ENCODE data around the gene PARP12. TPM values are rescaled to one million over a fixed set of nuclear protein-coding genes. Genes with fewer than 3 reads are reported as not detected.

The PARP12 gene
- polyA plus RNA-seq, 4 donors = 30.9 to 150 (median 68.1) TPM

GRCh38 chr7:140057143-140057535, 5.6 kb downstream of the PARP12 start:
- H3K27me3 ChIP-seq (ENCODE audit: control insufficient read depth in 3 of 3, insufficient read depth in 3 of 3, low read length in 3 of 3) = no peaks in the 10 kb centered on the region
- WGBS, 3 donors = 94 to 98% (median 94%) methylated on average over 3 of the region's 3 CpGs
- DNase-seq (no peak), FAIRE-seq (no peak)
- H3K9me3 ChIP-seq (ENCODE audit: control insufficient read depth in 2 of 2, insufficient read depth in 1 of 2, low read depth in 1 of 2, low read length in 1 of 2) = no peaks in the 10 kb centered on the region
- no peak overlapping the region for H3K4me3 ChIP-seq (ENCODE audit: low read depth in 1 of 3, low read length in 3 of 3)
- no peak overlapping the region for H3K27ac ChIP-seq (ENCODE audit: low read depth in 1 of 3, low read length in 2 of 3)
- H3K36me3 ChIP-seq (ENCODE audit: control insufficient read depth in 3 of 3, insufficient read depth in 2 of 3, low read depth in 1 of 3, low read length in 3 of 3) = peaks cover 5 to 17% (median 7%) of the 10 kb centered on the region in 3 donors
- peaks cover 15 to 30% (median 26%) of the 10 kb centered on the region in 3 donors for H3K4me1 ChIP-seq (ENCODE audit: control insufficient read depth in 3 of 3, insufficient read depth in 2 of 3, low read depth in 1 of 3, low read length in 2 of 3)

- Histone ChIP-seq H3K9me3 (ENCODE audit: control insufficient read depth in 2 of 2, insufficient read depth in 1 of 2, low read depth in 1 of 2, low read length in 1 of 2) (no peaks in the 10 kb centered on the region), H3K27ac (ENCODE audit: low read depth in 1 of 3, low read length in 2 of 3) (no peak overlapping the region), H3K36me3 (ENCODE audit: control insufficient read depth in 3 of 3, insufficient read depth in 2 of 3, low read depth in 1 of 3, low read length in 3 of 3) (peaks cover 7 to 20% (median 7%) of the 10 kb centered on the region in 3 donors), H3K27me3 (ENCODE audit: control insufficient read depth in 3 of 3, insufficient read depth in 3 of 3, low read length in 3 of 3) (no peaks in the 10 kb centered on the region), H3K4me3 (ENCODE audit: low read depth in 1 of 3, low read length in 3 of 3) (no peak overlapping the region), H3K4me1 (ENCODE audit: control insufficient read depth in 3 of 3, insufficient read depth in 2 of 3, low read depth in 1 of 3, low read length in 2 of 3) (peaks cover 15 to 26% (median 25%) of the 10 kb centered on the region in 3 donors)
- FAIRE-seq (no peak), DNase-seq (no peak)
- WGBS, 3 donors = 92 to 97% (median 93%) methylated on average over 5 of the region's 5 CpGs
These were observed 6.2 kb downstream of the PARP12 start for GRCh38 chr7:140056431-140057142.

- FAIRE-seq (no peak), DNase-seq (no peak)
- Histone ChIP-seq H3K27ac (ENCODE audit: low read depth in 1 of 3, low read length in 2 of 3) (no peak overlapping the region), H3K9me3 (ENCODE audit: control insufficient read depth in 2 of 2, insufficient read depth in 1 of 2, low read depth in 1 of 2, low read length in 1 of 2) (no peaks in the 10 kb centered on the region), H3K27me3 (ENCODE audit: control insufficient read depth in 3 of 3, insufficient read depth in 3 of 3, low read length in 3 of 3) (no peaks in the 10 kb centered on the region), H3K4me1 (ENCODE audit: control insufficient read depth in 3 of 3, insufficient read depth in 2 of 3, low read depth in 1 of 3, low read length in 2 of 3) (peaks cover 15 to 19% (median 17%) of the 10 kb centered on the region in 3 donors), H3K4me3 (ENCODE audit: low read depth in 1 of 3, low read length in 3 of 3) (no peak overlapping the region), H3K36me3 (ENCODE audit: control insufficient read depth in 3 of 3, insufficient read depth in 2 of 3, low read depth in 1 of 3, low read length in 3 of 3) (peaks cover 7 to 20% (median 7%) of the 10 kb centered on the region in 3 donors)
- WGBS, 3 donors = 98 to 100% (median 98%) methylated on average over 2 of the region's 2 CpGs
These were observed 6.9 kb downstream of the PARP12 start for GRCh38 chr7:140055833-140056232.

- no peak overlapping the region for H3K4me3 ChIP-seq (ENCODE audit: low read depth in 1 of 3, low read length in 3 of 3)
- H3K27ac ChIP-seq (ENCODE audit: low read depth in 1 of 3, low read length in 2 of 3) = no peak overlapping the region
- 85 to 87% (median 85%) methylated on average over 4 of the region's 4 CpGs for WGBS, 3 donors
- H3K27me3 ChIP-seq (ENCODE audit: control insufficient read depth in 3 of 3, insufficient read depth in 3 of 3, low read length in 3 of 3) = no peaks in the 10 kb centered on the region
- FAIRE-seq = no peak
- DNase-seq = no peak
- H3K36me3 ChIP-seq (ENCODE audit: control insufficient read depth in 3 of 3, insufficient read depth in 2 of 3, low read depth in 1 of 3, low read length in 3 of 3) = peaks cover 7 to 23% (median 7%) of the 10 kb centered on the region in 3 donors
- peaks cover 0 to under 1% of the 10 kb centered on the region in 2 donors for H3K9me3 ChIP-seq (ENCODE audit: control insufficient read depth in 2 of 2, insufficient read depth in 1 of 2, low read depth in 1 of 2, low read length in 1 of 2)
- peaks cover 8 to 13% (median 12%) of the 10 kb centered on the region in 3 donors for H3K4me1 ChIP-seq (ENCODE audit: control insufficient read depth in 3 of 3, insufficient read depth in 2 of 3, low read depth in 1 of 3, low read length in 2 of 3)
These were observed 8.0 kb downstream of the PARP12 start for GRCh38 chr7:140054751-140055150.

GRCh38 chr7:140053812-140054539, 8.8 kb downstream of the PARP12 start:
- no peak for FAIRE-seq
- Histone ChIP-seq H3K36me3 (ENCODE audit: control insufficient read depth in 3 of 3, insufficient read depth in 2 of 3, low read depth in 1 of 3, low read length in 3 of 3) (peaks cover 7 to 26% (median 7%) of the 10 kb centered on the region in 3 donors), H3K27me3 (ENCODE audit: control insufficient read depth in 3 of 3, insufficient read depth in 3 of 3, low read length in 3 of 3) (no peaks in the 10 kb centered on the region), H3K9me3 (ENCODE audit: control insufficient read depth in 2 of 2, insufficient read depth in 1 of 2, low read depth in 1 of 2, low read length in 1 of 2) (peaks cover 0 to 5% of the 10 kb centered on the region in 2 donors), H3K4me1 (ENCODE audit: control insufficient read depth in 3 of 3, insufficient read depth in 2 of 3, low read depth in 1 of 3, low read length in 2 of 3) (peaks cover 4 to 16% (median 13%) of the 10 kb centered on the region in 3 donors), H3K4me3 (ENCODE audit: low read depth in 1 of 3, low read length in 3 of 3) (no peak overlapping the region), H3K27ac (ENCODE audit: low read depth in 1 of 3, low read length in 2 of 3) (no peak overlapping the region)
- WGBS, 3 donors = 40 to 53% (median 48%) methylated on average over 3 of the region's 3 CpGs
- no peak for DNase-seq

- no peak overlapping the region for H3K27ac ChIP-seq (ENCODE audit: low read depth in 1 of 3, low read length in 2 of 3)
- H3K4me3 ChIP-seq (ENCODE audit: low read depth in 1 of 3, low read length in 3 of 3) = no peak overlapping the region
- DNase-seq (no peak), FAIRE-seq (no peak)
- H3K36me3 ChIP-seq (ENCODE audit: control insufficient read depth in 3 of 3, insufficient read depth in 2 of 3, low read depth in 1 of 3, low read length in 3 of 3) = peaks cover 5 to 26% (median 7%) of the 10 kb centered on the region in 3 donors
- H3K9me3 ChIP-seq (ENCODE audit: control insufficient read depth in 2 of 2, insufficient read depth in 1 of 2, low read depth in 1 of 2, low read length in 1 of 2) = peaks cover 0 to 5% of the 10 kb centered on the region in 2 donors
- no peaks in the 10 kb centered on the region for H3K27me3 ChIP-seq (ENCODE audit: control insufficient read depth in 3 of 3, insufficient read depth in 3 of 3, low read length in 3 of 3)
- H3K4me1 ChIP-seq (ENCODE audit: control insufficient read depth in 3 of 3, insufficient read depth in 2 of 3, low read depth in 1 of 3, low read length in 2 of 3) = peaks cover 4 to 23% (median 13%) of the 10 kb centered on the region in 3 donors
These were observed 10.9 kb downstream of the PARP12 start for GRCh38 chr7:140051820-140052219.

- H3K27ac ChIP-seq (ENCODE audit: low read depth in 1 of 3, low read length in 2 of 3) = peak overlapping the region in 2 of 3 donors; percentile 45 to 50
- 87 to 98% (median 91%) methylated on average over 3 of the region's 3 CpGs for WGBS, 3 donors
These were observed 12.7 kb downstream of the PARP12 start for GRCh38 chr7:140050100-140050499.

GRCh38 chr7:140049339-140050024, 13.3 kb downstream of the PARP12 start:
- WGBS, 3 donors = 55 to 67% (median 66%) methylated on average over 5 of the region's 5 CpGs
- Histone ChIP-seq H3K4me3 (ENCODE audit: low read depth in 1 of 3, low read length in 3 of 3) (no peak overlapping the region), H3K27me3 (ENCODE audit: control insufficient read depth in 3 of 3, insufficient read depth in 3 of 3, low read length in 3 of 3) (no peaks in the 10 kb centered on the region), H3K27ac (ENCODE audit: low read depth in 1 of 3, low read length in 2 of 3) (peak overlapping the region; percentile 66 to 91 (median 81)), H3K4me1 (ENCODE audit: control insufficient read depth in 3 of 3, insufficient read depth in 2 of 3, low read depth in 1 of 3, low read length in 2 of 3) (peaks cover 4 to 35% (median 15%) of the 10 kb centered on the region in 3 donors), H3K9me3 (ENCODE audit: control insufficient read depth in 2 of 2, insufficient read depth in 1 of 2, low read depth in 1 of 2, low read length in 1 of 2) (peaks cover 0 to 5% of the 10 kb centered on the region in 2 donors), H3K36me3 (ENCODE audit: control insufficient read depth in 3 of 3, insufficient read depth in 2 of 3, low read depth in 1 of 3, low read length in 3 of 3) (peaks cover 8 to 21% (median 10%) of the 10 kb centered on the region in 3 donors)
- no peak for FAIRE-seq
- peak; percentile 75 to 96 for DNase-seq

More at GRCh38 chr7:140050100-140050499, 12.7 kb downstream of the PARP12 start:
- Histone ChIP-seq H3K4me3 (ENCODE audit: low read depth in 1 of 3, low read length in 3 of 3) (no peak overlapping the region), H3K36me3 (ENCODE audit: control insufficient read depth in 3 of 3, insufficient read depth in 2 of 3, low read depth in 1 of 3, low read length in 3 of 3) (peaks cover 7 to 21% (median 8%) of the 10 kb centered on the region in 3 donors), H3K4me1 (ENCODE audit: control insufficient read depth in 3 of 3, insufficient read depth in 2 of 3, low read depth in 1 of 3, low read length in 2 of 3) (peaks cover 4 to 35% (median 15%) of the 10 kb centered on the region in 3 donors), H3K9me3 (ENCODE audit: control insufficient read depth in 2 of 2, insufficient read depth in 1 of 2, low read depth in 1 of 2, low read length in 1 of 2) (peaks cover 0 to 5% of the 10 kb centered on the region in 2 donors), H3K27me3 (ENCODE audit: control insufficient read depth in 3 of 3, insufficient read depth in 3 of 3, low read length in 3 of 3) (no peaks in the 10 kb centered on the region)
- DNase-seq (no peak), FAIRE-seq (no peak)

Data from small intestine (tissue), 7 donors.